GM06990 (cell line): ENCODE data around the gene GRK7.
"Not testable (repeated sequence)": the region's sequence is repeated elsewhere in the genome, so short reads cannot be mapped to it uniquely, and the experiment has no call there.

Experiments
- DNase-seq: peaks from one replicate; pipeline ENCODE4 v3.0.0-alpha.2; 2011; ENCODE audit not compliant: insufficient read length; ENCODE audit errors: extremely low read depth
- H3K27me3 ChIP-seq: replicated peaks from 2 replicates; pipeline ENCODE4 v1.6.0; 2011; ENCODE audit warnings: low read length; ENCODE audit not compliant: control insufficient read depth, insufficient read depth
- H3K36me3 ChIP-seq: 2 replicates; pipeline ENCODE4 v1.5.1; 2011; ENCODE audit warnings: low read length; ENCODE audit not compliant: control insufficient read depth, insufficient read depth
- H3K4me3 ChIP-seq: replicated peaks from 2 replicates; pipeline ENCODE4 v1.5.1; 2011; ENCODE audit warnings: low read depth, mild to moderate bottlenecking, control low read depth, low read length
- TF ChIP-seq, protein P1 (sequence below): IDR thresholded peaks from 2 replicates; pipeline ENCODE4 v1.5.1; 2011; ENCODE audit warnings: low read length, control low read depth, mild to moderate bottlenecking, inconsistent platforms; ENCODE audit not compliant: insufficient read depth, poor library complexity, severe bottlenecking

GRK7 gene

DNA sequence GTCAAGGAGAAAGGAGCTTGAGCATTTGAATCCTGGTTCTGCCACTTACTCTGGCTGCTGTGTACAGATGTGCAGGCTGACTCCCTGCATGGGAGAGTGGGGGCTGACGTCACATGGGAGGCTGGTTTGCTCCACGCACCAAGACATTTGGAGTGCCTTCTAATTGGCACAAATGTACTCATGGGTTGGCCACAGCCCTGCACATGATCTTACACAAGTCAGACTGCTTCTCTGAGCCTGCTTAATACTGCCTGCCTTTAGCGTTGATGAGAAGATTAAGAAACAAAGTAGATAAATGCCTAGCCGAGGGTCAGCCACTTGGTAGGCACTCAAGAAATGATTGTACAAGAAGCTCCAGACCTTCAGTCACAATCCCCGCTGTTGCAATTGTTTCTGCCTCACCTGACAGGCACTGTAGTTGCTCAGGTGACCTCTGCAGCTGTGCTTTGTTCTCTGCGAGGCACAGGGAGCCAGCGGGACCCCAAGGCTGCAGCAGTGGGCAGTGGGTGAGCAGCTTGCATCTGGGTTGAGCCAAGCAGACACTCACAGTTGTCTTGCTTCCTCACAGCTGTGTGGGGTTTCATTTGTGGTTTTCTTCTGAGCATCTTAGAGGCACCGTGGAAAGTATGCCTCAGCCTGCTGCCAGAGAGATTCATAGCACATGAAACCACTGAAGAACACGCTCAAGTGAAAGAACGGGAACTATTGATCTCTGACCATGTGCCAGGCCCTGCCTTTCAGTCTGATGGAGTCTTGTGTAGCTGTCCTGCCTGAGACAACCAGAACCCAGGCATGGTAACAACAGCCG lies 33.1 kb downstream of the GRK7 start:
- TF ChIP-seq, protein P1, sequence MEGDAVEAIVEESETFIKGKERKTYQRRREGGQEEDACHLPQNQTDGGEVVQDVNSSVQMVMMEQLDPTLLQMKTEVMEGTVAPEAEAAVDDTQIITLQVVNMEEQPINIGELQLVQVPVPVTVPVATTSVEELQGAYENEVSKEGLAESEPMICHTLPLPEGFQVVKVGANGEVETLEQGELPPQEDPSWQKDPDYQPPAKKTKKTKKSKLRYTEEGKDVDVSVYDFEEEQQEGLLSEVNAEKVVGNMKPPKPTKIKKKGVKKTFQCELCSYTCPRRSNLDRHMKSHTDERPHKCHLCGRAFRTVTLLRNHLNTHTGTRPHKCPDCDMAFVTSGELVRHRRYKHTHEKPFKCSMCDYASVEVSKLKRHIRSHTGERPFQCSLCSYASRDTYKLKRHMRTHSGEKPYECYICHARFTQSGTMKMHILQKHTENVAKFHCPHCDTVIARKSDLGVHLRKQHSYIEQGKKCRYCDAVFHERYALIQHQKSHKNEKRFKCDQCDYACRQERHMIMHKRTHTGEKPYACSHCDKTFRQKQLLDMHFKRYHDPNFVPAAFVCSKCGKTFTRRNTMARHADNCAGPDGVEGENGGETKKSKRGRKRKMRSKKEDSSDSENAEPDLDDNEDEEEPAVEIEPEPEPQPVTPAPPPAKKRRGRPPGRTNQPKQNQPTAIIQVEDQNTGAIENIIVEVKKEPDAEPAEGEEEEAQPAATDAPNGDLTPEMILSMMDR = no peak
- Histone ChIP-seq H3K4me3 (no peak overlapping the region), H3K36me3 (no peaks in the 10 kb centered on the region), H3K27me3 (no peaks in the 10 kb centered on the region)
- peak; percentile 70 for DNase-seq

DNA sequence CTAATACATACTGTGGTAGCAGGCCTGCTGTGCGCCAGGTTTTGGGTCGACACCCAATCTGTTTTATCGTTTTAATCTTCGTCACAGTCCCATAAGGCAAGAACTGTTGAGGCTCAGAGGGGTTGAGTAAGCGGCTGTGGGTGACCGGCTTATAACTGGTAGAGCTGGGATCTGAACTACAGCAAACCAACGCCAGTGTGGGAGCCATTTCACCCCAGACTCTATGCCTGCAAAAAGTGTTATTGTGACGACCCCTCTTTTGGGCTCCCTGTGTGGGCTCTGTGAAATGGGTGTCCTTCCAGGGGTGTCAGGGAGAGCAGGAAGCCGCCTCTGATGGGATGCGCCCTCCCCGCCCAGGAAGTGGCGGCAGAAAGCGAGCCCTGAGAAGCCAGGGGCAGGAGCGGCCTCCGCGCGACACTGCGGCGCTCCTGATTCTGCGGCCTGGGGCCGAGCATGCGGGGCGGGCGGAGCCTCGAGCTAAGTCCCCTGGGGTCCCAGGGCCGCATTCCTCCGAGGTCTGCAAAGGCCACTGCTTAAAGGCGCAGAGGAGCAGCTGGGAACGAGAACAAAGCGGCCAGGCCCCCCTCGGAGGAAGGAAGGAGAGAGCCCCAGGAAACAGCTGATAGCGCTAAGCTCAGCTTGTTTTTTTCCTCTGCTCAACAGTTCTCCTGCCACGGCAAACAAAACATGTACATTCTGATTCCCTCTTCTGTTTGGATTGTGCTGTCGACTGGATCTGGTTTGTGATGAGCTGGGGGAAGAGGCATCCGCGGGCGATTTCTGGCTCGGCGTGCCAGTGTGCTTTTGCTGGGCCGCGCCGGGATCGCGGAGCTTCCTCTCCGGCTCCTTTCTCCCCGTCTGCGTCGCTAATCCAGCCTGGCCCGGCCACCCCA lies 33.9 kb downstream of the GRK7 start:
- Histone ChIP-seq H3K36me3 (no peaks in the 10 kb centered on the region), H3K27me3 (no peaks in the 10 kb centered on the region), H3K4me3 (peak overlapping the region; percentile 18; the same call in 1 of the 2 replicates)
- TF ChIP-seq, protein P1 = no peak
- DNase-seq = peak; percentile 47

GRCh38 chr3:141797819-141798447 lies 34.7 kb downstream of the GRK7 start:
- Histone ChIP-seq H3K27me3 (no peaks in the 10 kb centered on the region), H3K4me3 (no peak overlapping the region), H3K36me3 (no peaks in the 10 kb centered on the region)
- TF ChIP-seq, protein P1 = no peak
- DNase-seq = no peak

DNA sequence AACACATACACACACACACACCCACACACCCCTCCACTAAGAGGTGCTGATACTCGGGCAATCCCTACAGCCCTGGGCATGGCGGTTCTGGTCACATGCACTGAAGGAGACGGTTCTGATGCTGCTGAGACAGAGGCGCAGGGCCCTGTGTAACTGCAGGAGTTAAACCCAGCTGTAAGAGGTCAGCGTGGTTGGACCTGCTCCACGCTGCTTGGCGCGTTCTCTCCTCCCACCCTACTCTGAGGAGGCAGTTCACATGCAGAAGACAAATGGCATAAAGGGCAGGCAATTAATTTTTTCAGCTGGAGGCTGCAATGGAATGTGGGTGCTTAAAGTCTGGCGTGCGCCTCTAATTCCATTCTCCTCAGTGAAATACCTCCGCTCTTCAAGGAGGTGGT lies 35.2 kb downstream of the GRK7 start:
- H3K36me3 ChIP-seq = no peaks in the 10 kb centered on the region
- TF ChIP-seq, protein P1 = no peak
- DNase-seq = no peak
- no peak overlapping the region for H3K4me3 ChIP-seq
- H3K27me3 ChIP-seq = no peaks in the 10 kb centered on the region

DNA sequence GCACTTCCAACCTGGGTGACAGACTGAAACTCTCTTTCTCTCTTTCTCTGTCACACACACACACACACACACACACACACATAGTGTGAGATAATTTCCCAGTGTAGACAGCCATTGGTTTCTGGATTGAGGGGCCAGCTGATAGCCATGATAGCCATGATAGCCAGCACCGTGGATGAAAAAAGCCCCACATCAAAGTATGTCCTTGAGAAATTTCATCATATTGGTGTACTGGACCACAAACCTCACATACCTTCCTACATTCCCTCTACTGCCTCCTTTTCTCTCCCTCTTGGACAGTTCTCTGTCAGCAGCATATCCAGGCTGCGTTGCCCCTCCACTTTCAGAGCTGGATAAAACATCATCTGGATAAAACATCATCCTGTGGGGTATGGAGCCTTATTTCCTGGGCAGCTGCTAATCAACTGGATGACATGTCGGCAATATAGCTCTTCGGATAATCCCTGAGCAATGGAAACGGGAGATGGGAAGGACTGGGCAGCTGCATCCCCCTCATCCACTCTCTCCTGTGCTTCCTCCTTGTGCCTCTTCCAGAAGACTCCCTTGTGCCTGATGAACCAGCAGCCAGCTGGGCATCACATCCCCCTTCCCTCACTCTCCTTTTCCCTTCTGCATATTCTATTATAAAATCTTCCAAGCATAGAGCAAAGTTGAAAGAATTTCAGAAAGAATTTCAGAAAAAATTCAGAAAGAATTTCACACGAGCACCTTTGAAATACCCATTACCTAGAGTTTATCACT lies 39.3 kb downstream of the GRK7 start:
- DNase-seq = no peak
- no peaks in the 10 kb centered on the region for H3K27me3 ChIP-seq
- H3K36me3 ChIP-seq = no peaks in the 10 kb centered on the region
- no peak overlapping the region for H3K4me3 ChIP-seq
- TF ChIP-seq, protein P1 = no peak

DNA sequence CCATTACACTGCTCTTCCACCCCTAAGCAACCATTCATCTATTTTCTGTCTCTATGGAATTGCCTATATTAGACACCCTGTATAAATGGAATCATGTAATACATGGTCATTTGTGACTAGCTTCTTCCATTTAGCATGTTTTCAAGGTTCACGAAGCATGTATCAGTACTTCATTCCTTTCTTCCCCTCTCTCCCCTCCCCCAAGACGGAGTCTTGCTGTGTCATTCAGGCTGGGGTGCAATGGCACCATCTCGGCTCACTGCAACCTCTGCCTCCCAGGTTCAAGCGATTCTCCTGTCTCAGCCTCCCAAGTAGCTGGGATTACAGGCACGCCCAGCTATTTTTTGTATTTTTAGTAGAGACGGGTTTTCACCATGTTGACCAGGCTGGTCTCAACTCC lies 40.3 kb downstream of the GRK7 start:
- H3K36me3 ChIP-seq, DNase-seq, H3K27me3 ChIP-seq, H3K4me3 ChIP-seq: not testable (repeated sequence)
